ENCODE results near the gene CREB5.
"Not testable (repeated sequence)": the region's sequence is repeated elsewhere in the genome, so short reads cannot be mapped to it uniquely, and the experiment has no call there.

Gene CREB5

GRCh38 chr7:28411876-28412662 is at the start of gene CREB5:
Gene CREB5, plus strand, starts transcription at chr7:28412518. Its CDS starts 397 bp downstream, at chr7:28412915.
- DNase-seq: no peak

- no peak for DNase-seq
Measured at GRCh38 chr7:28362812-28363211, 49.5 kb upstream of the CREB5 start.

DNA sequence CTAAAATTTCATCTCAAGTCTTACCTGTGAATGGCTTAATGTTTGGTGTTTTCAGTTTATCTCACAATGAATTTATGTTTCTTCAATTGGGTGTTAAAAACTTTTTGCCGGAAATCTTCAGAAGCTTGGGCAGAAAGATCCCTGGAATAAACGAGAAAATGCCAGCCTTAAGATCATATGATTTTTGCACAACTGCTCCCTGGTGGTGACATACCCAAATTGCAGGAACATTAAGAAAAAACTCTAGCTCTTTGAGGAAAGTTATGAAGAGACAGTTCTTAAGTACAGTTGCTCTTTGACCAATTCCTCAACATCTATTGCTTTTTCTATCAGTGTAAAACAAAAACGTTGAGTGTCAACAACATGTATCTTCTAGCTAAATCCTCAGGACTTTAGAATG is 48.2 kb upstream of the CREB5 start:
- no peak for DNase-seq

GRCh38 chr7:28369523-28369922 is 42.8 kb upstream of the CREB5 start:
- no peak for DNase-seq

GRCh38 chr7:28371846-28372245 is 40.5 kb upstream of the CREB5 start:
- no peak for DNase-seq

- no peak for DNase-seq
Measured at GRCh38 chr7:28373990-28374389, 38.3 kb upstream of the CREB5 start.

GRCh38 chr7:28375729-28376128 is 36.6 kb upstream of the CREB5 start:
- DNase-seq: no peak

GRCh38 chr7:28376634-28377033 is 35.7 kb upstream of the CREB5 start:
- DNase-seq: no peak

DNA sequence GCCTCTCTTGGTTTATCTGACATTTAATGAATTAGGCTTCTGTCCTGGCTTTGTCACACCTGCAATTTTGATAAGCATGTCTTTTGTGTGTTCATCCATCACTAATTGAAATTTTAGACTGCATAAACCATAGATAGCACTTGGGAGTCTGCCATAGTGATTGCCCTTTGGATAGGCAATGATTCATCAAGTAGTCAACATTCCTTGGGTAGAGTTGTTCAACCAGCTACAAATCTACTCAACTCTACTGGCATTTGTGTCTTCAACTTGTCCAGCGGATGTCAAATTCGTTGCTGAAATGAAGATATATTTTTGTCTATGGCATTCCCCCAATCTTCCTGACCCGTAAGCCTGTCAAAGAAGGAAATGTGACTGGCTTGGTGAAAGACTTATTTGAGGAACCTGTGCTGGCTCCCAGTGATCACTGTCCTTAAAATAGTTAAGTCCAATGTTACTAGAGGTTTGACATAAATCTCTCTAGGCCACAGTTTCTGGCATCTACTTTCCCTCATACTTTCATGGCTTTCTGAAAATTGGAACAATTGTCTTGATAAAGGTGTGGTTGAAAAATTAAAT is 33.7 kb upstream of the CREB5 start:
- no peak for DNase-seq

DNA sequence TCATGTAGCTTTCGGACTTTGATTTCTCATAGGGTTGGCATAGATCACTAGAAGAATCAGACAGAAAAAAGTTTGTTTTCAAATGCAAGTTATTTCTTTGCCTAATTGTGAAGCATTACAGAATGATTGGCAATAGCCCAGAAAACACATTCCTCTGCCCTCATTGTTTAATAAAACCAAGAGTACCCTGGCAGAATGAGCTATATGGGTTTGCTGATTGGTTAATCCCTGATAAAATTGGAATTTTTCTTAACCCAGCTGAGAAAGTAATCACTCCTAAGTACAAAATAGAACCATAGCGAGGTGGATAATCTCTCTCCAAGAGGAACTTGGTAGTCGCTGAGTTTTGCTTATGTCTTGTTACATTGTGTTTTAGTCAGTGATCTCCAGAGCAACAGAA is 30.9 kb upstream of the CREB5 start:
- DNase-seq: no peak

DNA sequence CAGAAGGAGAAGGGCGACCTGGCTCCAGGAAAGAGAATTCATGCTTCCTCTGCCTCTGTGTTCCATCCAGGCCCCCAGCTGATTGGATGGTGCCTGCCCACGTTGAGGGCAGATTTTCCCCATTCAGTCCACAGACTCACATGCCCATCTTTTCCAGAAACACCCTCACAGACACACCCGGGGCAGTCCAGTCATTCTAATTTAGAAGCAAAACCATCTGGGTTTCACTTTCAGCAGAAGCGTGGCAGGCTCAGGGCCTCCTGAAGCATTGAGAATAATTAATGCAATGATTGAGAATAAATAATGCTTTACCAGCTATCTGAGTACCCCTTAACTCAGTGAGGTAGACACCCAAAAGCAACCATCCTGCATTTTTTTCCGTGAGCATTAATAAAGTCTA is 30.2 kb upstream of the CREB5 start:
- no peak for DNase-seq

DNA sequence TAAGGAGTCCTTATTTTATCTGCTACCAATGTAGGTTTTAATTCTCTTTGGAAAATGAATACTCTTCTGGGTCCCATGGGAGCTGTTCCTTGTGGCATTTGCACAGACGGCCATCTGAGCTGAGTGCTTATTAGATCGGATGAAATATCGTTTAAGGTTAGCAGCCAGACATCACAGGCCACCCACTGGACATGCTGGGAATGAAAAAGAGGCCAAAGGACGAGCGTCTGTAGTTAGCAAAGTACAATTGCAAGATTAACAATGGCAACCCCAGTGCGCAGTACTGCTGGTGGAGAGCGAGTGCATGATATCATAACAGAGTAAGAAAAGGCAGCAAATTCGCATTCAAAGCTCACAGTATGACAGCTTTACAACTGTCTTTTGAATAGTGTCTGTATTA is 28.3 kb upstream of the CREB5 start:
- no peak for DNase-seq

DNA sequence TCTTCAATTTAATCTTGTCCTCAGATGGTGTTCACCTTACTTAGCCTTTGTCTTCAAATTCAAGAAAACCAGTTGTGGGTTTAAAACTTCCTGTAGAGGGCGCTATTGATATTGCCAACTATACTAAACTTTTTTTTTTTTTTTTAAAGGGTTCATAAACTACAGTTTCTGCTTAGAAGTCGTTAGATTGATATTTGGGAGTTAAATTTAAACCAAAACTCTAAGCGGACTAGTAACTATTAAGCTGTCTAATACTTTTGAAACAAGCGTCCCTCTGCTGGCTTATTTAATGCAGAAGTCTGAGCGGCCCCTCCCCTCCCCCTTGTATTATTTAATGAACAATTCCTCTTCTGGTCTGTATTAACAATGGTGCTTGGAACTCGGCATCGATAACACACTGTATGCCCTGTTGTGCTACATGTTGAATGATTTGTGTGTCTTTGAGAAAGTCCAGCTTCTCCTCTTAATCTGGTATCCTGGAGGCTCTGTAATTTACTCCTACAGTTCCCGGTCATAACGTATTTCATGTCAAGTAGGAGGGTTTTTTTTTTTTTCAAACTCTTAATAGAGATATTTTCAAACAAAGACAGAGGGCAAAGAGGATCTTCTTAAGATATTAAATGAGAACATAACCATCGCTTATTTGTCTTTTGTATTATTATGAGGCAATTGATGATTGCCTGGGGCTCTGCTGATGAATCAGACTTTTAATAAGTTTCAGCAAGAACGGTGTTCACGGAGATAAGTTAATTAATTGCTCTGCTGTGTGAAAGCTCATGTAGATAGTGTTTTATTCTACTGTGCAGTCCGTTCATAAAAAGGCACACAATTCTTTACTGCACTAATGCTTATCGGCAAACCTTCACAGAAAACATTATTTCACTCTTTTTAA is 22.6 kb upstream of the CREB5 start:
- DNase-seq: peak in 1 of 2 donors; percentile 27

DNA sequence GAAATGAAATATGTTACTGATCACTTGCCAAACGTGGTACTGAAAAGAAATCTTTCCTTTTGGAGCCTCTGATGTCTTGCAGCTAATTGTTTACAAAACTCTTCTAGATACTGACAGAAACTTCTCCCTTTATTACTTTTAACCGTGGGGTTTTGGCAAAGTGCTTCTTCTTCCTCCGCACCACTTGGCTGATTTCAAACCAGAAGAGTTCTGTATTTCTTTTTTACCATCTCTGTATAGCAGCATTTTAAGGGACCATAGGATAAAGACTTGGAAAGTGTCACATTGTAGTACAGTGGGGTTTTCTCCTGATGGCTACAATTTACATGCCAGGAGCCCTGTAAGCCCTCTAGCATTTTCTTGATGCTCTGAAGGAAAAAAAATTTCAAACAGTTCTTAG is 21.9 kb upstream of the CREB5 start:
- no peak for DNase-seq

GRCh38 chr7:28392289-28392688 is 20.0 kb upstream of the CREB5 start:
- DNase-seq: no peak

- DNase-seq: no peak
Measured at GRCh38 chr7:28395404-28395803, 16.9 kb upstream of the CREB5 start.

DNA sequence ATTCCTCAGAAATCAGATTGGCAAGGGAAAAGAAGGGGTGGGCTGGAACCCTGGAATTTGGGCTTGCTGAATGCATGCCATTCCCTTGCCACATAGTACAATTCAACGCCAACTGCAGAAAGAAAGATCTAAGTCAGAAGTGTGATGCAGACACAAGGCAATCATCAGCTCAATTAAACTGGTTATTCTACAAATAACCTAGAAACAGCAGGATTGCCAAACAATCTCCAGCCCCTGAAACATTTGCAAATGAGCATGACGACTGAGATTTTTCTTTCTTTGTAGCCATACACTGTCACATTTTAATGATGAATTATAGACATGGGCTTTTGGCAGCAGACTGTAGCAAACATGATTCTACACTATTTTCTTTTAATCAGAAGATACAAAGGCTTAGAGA is 16.5 kb upstream of the CREB5 start:
- no peak for DNase-seq

DNA sequence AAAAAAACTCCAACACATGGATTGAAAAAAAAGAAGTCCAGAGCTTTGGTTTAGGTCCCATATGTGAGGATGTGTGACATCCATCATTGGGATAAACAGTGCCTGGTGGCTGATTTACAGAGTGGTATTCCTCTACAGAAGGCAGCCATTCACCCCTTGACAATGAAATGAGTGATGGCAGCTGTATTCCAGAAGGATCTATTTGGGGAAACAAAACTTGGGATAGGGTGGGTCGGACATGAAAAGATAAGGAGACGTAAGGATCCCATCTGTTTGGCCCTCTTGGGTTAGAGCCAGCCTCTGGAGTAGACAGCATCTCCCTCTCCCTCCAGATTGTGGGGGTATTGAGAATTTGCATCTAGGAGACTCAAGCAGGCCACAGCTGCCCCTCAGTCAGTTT is 15.2 kb upstream of the CREB5 start:
- no peak for DNase-seq

DNA sequence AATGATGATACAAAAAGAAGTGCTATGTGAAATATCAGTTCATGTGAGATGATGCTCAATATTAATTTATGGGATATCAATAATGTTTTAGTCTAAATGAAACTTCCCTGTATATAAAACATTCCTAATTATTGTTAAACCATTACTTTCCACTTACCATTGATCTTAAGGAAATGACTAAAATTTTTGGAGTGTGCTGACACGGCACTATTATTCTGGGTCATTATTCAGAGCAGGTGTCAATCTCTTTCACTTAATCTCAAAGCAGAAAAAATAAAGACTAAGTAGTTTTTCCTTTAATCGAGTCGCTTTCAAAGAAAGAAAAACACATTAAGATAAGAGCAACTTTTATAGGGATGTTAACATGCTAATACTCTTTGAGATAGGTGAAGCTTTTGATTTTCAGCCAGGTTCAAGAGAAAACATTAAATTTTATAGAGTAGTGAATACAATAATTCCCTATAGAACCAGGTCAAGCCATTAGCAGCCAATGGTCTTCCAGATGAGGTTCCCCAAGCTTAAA is 11.4 kb upstream of the CREB5 start:
- no peak for DNase-seq

DNA sequence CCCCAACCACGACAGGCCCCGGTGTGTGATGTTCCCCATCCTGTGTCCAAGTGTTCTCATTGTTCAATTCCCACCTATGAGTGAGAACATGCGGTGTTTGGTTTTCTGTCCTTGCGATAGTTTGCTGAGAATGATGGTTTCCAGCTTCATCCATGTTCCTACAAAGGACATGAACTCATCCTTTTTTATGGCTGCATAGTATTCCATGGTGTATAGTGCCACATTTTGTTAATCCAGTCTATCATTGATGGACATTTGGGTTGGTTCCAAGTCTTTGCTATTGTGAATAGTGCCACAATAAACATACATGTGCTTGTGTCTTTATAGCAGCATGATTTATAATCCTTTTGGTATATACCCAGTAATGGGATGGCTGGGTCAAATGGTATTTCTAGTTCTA is 10.8 kb upstream of the CREB5 start:
- not testable (repeated sequence) for DNase-seq

DNA sequence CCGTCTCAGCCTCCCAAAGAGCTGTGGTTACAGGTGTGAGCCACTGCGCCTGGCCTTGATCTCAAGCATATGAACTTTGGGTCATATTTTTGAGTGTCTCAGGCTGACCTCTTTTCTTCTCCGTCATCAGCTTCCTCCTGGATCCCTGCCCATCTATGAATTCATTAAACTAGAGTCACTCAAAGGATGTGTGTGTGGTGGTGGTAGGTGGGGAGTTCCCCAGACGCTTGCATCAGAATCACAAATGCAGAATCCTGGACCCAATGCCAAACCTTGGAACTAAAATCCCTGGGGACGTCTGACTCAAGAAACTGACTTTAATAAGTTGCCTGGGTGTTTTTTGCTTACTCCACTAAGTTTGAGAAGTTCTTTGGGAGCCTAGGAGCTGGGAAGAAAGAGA is 6.7 kb upstream of the CREB5 start:
- no peak for DNase-seq

DNA sequence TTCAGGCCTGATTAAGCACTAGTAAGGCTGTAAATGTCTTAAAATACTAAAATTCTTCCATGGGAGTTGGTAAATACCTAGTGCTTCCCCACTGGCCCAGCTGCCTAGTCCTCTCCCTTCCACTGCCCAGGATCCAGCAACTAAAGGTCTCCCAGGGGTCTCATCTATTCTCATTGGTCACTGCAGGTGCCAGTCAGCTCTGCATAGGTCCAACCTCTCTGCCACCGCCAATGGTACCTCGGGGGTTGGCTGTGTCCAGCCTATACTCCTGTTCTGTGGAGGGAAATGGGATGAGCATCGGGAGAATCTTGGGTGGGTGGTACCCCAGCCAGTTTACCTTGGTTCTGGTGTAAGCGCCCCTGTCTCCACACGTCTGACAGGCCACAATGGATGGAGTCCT is 6.1 kb upstream of the CREB5 start:
- no peak for DNase-seq

GRCh38 chr7:28407651-28408050 is 4.7 kb upstream of the CREB5 start:
- DNase-seq: no peak
